GM19035 (cell line): ENCODE measurements around the gene FSIP2.
"Not testable (repeated sequence)": the region's sequence is repeated elsewhere in the genome, so short reads cannot be mapped to it uniquely, and the experiment has no call there.

Experiments
- ATAC-seq: cut with Tn5 transposase; IDR thresholded peaks from one replicate; pipeline ENCODE4 v1.9.1; 2021; ENCODE audit not compliant: unreplicated experiment

Gene FSIP2

DNA sequence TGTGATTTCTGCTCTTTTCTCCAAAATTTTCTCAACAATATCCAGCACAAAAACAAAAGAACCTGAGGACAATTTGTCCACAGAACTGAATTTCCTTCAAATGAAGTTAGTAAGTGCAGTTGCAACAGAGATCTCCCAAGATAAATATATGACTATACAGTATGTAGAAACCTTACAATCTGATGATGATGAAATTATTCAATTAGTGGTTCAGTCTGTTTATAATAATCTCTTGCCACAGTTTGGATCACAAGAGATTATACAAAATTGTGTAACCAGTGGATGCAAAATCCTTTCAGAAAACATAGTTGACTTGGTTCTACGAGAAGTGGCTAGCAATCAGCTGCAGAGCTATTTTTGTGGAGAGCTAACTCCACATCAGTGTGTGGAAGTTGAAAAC, 68.7 kb downstream of the FSIP2 start:
- ATAC-seq = no peak

DNA sequence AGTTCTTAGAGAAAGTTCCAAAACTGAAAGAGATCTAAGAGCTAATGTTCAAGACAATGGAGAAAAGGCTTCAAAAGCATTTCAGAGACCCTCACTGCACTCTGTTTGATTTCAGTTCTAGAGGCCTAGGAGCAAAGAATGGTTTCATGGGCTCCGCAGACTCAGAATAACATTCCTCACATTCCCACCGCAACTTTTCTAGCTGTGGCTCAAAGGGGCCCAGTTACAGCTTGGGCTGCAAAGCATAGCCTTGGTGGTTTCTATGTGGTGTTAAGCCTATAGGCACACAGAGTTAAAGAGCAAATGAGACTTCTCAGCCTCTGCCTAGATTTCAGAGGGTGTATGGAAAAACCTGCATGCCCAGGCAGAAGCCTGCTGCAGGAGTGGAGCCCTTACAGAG, 73.0 kb downstream of the FSIP2 start:
- no peak for ATAC-seq

DNA sequence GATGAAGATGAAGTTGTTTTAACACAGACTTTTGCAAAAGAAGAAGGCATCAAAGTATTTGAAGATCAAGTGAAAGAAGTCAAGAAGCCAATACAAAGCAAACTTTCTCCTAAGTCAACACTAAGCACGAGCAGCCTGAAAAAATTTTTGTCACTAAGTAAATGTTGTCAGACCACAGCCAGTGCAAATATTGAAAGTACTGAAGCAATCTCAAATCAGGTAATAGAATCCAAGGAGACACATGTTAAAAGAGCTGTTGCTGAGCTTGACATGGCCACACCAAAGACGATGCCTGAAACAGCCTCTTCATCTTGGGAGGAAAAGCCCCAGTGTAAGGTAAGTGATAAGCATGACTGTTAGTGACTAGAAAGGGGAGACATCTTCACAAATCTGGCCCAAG, 75.1 kb downstream of the FSIP2 start:
- ATAC-seq = no peak

DNA sequence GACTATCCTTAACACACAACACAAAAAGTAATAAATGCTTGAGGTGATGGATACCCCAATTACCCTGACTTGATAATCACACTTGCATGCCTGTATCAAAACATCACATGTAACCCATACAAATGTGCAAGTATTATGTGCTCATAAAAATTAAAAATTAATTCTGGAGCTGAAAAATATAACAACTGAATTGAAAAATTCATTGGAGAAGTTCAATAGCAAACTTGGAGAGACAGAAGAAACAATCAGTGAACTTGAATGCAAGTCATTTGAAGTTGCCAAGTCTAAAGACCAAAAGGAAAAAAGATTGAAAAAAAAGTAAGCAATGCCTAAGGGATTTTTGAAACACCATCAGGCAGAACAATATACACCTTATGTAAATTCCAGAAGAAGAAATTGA, 79.4 kb downstream of the FSIP2 start:
- no peak for ATAC-seq

DNA sequence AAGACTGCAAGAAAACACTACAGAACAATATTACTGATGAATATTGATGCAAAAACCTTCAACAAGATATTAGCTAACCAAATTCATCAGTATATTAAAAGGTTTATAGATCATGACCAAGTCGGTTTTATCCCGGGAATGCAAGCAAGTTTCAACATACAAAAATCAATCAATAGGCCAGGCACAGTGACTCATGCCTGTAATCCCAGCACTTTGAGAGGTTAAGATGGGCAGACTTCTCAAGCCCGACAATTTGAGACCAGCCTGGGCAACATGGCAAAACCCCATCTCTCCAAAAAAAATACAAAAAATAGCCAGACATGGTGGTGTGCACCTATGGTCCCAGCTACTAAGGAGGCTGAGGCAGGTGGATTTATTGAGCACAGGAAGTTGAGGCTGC, 82.9 kb downstream of the FSIP2 start:
- no peak for ATAC-seq

DNA sequence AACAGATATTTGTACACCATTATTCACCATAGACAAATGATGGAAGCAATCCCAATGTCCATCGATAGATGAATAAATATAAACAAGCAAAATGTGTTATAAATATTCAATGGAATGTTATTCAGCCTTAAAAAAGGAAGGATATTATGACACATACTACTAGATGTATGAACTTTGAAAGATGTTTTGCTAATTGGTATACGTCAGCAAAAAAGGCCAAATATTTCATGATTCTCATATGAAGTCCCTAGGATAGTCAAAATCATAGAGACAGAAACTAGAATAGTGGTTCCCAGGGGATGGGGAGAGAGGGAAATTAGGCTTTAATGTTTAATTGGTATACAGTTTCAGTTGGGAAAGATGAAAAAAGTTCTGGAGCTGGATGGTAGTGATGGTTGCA, 85.2 kb downstream of the FSIP2 start:
- no peak for ATAC-seq

DNA sequence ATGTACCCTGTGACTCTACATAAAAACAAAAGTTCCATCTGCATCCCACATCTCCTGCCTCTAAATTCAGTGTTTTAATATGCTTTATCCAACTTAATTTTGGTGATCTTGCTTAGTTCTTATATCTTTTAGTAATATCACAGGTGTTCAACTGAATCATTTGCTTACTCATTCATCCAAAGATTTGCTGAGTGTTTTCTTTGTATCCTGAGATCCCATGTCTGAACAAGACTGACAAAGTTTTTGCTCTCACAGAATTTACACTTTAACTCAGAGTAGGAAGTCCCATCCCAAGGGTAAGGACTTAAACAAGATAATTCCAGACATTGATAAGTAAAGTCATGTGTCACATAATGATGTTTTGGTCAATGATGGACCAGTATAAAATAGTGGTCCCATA, 87.0 kb downstream of the FSIP2 start:
- ATAC-seq = no peak

DNA sequence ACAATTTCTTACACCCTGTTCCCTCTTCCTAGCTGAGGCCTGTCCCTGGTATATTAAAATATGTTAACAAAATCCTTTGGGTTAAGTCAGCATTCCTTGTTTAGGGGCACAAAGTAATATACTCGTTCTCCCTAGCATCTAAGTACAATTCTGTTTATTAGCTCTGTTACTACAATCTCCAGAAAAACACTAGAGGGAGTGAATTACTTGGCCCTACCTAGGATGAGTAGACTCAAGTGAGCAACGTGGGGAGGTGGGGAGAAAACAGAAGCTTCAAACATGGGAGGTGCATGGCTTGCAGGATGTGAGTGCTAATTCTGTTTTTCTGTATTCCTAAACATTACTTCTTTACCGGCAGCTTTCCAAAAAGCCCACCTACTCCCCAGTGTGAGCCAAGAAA, 89.7 kb downstream of the FSIP2 start:
- ATAC-seq = no peak

DNA sequence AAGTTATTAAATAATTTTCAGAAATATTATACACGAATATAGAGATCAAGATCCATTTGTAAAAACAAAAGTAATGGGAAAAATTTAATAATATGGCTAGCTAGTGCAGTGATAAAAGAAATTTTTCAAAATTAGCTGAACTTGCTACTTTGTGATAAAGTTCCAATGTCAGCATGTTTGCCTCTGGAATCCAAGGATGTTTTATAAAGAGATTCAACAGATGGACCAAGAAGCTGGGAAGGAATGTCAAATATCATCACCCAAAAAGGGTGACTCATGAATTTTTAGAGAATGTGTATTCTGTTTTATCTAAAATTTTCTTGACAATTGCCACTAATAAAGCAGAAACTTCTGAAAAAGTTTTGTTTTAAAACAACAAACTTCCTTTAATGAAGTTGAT, 95.3 kb downstream of the FSIP2 start:
- no peak for ATAC-seq

DNA sequence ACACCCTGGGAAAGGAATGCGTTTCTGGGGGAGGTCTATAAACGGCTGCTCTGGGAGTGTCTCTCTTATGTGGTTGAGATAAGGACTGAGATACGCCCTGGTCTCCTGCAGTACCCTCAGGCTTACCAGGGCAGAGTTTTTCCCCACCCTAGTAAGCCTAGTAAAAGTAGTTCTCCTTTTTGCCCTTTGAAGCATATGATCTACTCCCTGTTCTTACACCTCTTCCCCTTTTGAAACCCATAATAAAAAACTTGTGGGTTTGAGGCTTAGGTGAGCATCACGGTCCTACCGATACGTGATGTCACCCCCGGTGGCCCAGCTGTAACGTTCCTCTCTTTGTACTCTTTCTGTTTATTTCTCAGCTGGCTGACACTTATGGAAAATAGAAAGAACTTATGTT, 97.4 kb downstream of the FSIP2 start:
- no peak for ATAC-seq

DNA sequence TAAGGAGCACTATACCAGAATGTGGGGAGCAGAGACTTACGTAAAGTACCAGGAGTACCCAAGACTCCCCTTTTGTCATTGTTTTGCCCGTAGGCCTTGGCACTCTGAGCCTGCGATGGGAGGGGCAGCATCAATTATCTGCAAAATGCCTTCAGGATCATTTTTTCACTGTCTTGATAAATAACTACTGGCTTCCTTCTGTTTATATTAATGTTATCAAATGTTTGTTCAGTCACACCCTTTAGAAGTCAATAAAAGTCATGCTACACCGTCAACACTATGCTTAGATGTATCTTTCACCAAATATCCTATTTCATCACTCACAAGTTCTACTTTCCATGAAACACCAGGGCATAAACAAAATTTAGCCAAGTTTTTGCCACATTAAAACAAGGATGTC, 116.3 kb downstream of the FSIP2 start:
- no peak for ATAC-seq

DNA sequence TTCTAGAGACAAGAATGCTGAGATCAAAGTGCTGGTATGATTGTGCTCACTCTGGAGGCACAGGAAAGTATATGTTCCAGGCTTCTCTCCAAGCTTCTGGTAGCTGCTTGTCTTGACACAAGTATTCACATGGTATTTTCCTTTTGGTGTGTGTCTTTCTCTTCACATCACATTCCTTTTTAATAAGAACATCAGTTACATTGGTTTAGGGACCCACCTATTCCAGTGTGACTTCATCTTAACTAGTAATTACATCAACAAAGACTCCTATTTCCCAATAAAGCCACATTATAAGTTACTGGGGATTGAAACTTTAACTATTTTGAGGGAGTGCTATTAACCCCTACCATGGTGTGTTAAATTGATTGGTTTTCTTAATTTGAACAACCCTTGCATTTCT, 119.1 kb downstream of the FSIP2 start:
- ATAC-seq = no peak

DNA sequence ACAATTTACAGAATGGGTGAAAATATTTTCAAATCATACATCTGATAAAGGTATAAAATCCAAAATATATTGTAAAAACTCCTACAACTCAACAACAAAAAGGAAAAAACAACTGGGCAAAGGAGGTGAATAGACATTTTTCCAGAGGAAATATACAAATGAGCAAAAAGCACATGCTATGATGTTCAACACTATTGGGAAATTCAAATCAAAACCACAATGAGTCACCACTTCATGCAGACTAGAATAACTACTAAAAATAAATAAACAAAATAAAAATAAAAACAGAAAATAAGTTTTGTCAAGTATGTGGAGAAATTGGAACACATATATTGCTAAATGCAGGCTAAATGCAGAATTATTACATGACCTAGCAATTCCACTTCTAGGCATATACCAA, 120.9 kb downstream of the FSIP2 start:
- no peak for ATAC-seq

DNA sequence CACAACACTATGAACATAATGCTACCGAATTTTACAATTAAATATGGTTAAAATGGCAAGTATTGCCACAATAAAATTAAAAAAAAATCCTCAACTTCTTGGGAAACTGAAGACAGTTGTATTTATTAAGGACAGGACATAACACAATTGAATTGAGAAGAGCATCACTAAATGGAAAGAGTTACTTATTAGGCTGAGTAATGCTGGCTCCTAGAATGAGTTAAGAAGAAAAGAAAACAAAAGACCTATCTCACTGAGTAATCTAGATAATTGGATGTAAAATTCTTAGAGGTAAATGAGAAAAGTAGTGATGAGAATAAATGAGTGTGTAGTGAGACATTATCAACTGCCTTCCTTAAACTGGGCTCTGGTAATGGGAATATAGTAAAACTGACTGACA, 121.7 kb downstream of the FSIP2 start:
- no peak for ATAC-seq

DNA sequence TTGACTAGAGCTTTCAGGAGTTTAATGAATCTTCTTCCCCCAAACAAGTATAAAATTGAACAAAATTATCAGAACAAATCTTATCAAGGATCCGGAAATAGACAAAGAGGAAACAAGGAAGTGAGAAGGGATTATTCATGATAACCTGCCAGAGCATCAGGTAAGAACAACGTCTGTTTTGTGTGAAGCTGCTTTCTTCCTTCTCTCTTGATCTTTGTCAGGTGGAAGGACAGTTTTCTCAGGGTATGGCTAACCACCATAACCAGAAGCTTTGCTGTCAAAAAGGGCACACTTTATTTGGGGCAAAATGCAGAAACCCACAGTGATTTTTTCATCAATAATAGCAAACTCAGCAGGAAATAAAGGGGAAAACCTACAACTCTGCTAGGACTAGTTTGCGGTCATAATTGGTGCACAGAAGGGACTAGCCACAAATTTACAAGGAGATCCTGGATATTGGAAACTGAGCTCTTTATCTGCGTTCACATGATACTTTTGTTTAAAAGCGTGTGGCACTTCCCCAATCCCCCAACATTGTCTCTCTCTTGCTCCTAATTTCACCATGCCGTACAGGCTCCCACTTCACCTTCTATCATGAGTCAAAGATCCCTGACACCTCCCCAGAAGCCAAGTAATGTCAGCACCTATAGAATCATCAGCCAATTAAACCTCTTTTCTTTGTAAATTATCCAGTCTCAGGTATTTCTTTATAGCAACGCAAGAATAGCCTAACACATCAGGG, 124.2 kb downstream of the FSIP2 start:
- no peak for ATAC-seq

DNA sequence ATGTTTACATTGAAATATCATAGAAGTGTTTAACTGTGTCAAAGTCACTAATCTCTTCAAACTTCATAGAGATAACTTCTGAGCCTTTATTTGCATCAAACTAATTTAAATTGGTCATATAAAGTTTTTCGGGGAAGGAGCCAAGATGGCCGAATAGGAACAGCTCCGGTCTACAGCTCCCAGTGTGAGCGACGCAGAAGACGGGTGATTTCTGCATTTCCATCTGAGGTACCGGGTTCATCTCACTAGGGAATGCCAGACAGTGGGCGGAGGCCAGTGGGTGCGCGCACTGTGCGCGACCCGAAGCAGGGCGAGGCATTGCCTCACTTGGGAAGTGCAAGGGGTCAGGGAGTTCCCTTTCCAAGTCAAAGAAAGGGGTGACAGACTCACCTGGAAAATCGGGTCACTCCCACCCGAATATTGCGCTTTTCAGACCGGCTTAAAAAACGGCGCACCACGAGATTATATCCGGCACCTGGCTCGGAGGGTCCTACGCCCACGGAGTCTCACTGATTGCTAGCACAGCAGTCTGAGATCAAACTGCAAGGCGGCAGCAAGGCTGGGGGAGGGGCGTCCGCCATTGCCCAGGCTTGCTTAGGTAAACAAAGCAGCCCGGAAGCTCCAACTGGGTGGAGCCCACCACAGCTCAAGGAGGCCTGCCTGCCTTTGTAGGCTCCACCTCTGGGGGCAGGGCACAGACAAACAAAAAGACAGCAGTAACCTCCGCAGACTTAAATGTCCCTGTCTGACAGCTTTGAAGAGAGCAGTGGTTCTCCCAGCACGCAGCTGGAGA, 126.1 kb downstream of the FSIP2 start:
- not testable (repeated sequence) for ATAC-seq

DNA sequence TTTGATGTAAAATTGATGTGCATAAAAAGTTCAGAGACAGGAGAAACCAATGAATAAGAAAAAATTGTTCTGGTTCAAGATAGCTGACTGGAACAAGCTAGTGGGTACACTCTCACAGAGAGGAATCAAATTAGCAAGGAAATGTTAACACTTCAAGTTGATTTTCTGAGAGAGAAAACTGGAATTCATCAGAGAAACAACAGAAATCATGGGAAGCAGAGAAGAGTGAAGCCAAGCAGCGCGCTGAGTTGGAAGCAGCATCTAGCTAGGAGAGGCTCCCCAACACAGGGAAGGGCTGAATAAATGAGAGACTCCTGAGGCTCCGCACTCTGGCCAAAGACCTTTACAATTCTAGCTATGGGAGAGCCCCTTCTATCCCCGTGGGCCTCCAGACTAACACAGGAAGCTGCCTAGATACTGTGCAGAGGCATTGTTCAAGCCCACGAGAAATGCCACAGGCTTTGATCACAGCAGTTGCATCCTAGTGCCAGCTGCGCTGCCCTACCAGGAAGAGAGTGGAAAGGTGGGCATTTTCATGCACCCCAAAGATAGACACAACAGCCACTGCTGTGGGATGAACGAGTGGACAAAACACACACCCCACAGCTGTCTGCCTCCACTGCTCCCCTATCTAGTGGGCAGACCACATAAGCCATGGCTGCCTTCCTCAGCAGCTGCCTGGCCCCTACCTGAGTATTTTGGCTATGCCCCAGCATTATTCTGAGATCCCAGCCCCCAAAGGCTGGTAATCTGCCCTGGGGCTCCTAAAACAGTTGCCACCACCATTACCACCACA, 136.7 kb downstream of the FSIP2 start:
- no peak for ATAC-seq

DNA sequence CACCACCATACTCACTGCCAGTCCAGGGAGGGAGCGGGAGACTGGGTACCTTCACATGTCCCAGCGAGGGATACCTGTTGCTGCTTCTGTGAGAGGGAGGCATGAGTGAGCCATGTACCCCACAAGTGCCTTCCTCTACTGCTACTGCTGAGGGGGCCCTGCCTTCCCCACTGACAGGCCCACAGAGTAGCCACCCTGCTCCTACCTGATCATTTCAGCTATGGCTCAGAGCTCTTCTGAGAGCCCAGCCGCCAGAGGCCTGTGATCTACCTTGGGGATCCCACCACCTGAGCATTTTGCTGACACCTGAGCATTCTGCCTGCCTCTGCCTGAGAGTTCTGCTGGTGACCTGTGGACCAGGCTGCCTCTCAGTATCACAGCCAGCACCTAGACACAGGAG, 137.6 kb downstream of the FSIP2 start:
- ATAC-seq = no peak

DNA sequence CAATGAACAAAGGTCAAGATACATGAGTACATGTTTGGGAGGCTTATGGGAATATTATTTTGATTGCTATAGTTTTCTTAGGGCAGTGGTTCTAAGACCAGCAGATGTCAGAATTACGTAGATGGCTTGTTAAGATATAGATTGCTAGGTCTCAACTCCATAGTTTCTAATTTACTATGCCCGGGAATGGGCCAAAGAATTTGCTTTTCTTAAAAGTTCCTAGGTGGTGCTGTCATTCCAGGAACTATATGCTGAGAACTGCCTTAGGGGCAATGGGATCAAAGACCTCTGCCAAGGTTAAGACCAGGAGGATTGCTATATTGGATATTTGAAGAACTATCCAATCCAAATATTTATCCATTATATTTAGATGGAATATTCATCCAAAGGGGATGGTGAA, 141.8 kb downstream of the FSIP2 start:
- ATAC-seq = no peak
